ENCODE measurements around the gene SPINK5.

Gene SPINK5

GRCh38 chr5:148091991-148092964 lies 28.5 kb downstream of the SPINK5 start:
- in situ Hi-C loops (cut with MboI; ENCODE audit: low sequenced_read_pairs), result no loop called here

- in situ Hi-C loops (cut with MboI; ENCODE audit: low sequenced_read_pairs), result no loop called here
These were observed 30.6 kb downstream of the SPINK5 start for GRCh38 chr5:148094336-148094735.

- in situ Hi-C loops (cut with MboI; ENCODE audit: low sequenced_read_pairs), result no loop called here
These were observed 40.4 kb downstream of the SPINK5 start for GRCh38 chr5:148104226-148104625.

DNA sequence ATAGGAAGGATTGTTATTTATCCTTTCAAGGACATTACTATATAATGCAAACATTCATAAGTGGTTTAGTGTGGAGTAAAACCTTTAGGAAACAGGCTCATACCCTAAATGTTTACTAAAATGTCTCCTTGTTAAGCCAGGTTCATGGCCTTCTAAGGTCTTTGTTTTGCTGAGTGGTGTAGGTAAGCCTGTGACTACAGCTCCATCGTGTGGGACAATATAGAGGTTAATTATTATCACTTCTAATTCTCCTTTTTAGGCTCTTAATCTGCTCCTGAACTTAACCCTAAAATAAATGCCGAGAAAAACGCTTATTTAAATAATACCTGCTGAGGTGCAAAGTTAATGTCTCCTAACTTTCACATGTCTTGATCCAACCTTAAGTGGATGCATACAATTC lies 43.8 kb downstream of the SPINK5 start:
- in situ Hi-C loops (cut with MboI; ENCODE audit: low sequenced_read_pairs), result no loop called here

DNA sequence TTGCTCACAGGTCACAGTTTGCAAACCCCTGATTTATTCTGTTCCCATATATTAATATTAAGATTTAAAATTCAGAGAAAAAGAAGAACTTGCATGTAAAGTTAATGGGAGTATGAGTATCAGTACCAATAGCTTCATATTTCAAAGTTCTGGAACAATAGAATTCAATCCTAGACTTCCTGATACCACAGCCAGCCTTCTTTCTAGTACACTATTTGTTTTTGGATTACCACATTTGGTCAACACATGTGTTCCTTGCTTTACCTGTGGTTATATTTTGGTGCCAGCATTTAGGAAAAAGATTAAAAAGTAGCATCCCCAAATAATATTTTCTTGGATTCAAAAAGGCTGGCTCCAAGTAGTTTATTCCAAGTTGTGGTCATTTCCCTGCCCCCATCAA lies 49.5 kb downstream of the SPINK5 start:
- in situ Hi-C loops (cut with MboI; ENCODE audit: low sequenced_read_pairs), result no loop called here

DNA sequence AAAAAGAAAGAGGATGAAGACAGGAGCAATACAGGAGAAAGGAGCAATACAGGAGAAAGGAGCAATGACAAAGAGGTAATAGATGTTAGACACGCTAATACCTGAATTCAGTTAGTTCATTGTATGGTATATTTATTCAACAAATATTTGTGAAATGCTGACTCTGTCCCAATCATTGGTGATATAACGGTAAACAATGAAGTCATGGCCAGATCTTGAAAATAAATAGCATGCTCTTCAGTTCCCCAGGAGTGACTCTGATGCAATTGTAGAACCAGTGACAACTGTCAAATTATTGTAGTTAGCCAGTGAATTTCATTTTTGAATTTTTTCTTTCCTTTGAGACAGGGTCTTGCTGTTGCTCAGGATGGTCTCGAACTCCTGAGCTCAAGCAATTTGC lies 56.5 kb downstream of the SPINK5 start:
- in situ Hi-C loops (cut with MboI; ENCODE audit: low sequenced_read_pairs), result no loop called here

DNA sequence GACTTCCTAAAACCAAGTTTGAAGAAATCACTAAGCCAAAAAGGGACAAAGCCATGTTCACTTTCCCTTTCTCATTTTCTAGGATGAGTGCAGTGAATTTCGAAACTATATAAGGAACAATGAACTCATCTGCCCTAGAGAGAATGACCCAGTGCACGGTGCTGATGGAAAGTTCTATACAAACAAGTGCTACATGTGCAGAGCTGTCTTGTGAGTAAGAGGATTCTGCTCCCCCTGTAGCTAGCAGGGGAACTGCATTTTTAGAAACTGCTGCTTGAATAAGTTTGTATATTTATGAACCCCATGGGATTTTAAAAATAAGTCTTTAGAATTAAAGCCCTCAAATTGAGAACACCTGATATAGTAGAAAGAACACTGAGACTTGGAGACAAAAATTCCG lies 61.9 kb downstream of the SPINK5 start:
- in situ Hi-C loops (cut with MboI; ENCODE audit: low sequenced_read_pairs), result no loop called here

GRCh38 chr5:148135091-148136048 lies 71.6 kb downstream of the SPINK5 start:
- in situ Hi-C loops (cut with MboI; ENCODE audit: low sequenced_read_pairs), result no loop called here

GRCh38 chr5:148140846-148141245 lies 77.1 kb downstream of the SPINK5 start:
- in situ Hi-C loops (cut with MboI; ENCODE audit: low sequenced_read_pairs), result no loop called here

DNA sequence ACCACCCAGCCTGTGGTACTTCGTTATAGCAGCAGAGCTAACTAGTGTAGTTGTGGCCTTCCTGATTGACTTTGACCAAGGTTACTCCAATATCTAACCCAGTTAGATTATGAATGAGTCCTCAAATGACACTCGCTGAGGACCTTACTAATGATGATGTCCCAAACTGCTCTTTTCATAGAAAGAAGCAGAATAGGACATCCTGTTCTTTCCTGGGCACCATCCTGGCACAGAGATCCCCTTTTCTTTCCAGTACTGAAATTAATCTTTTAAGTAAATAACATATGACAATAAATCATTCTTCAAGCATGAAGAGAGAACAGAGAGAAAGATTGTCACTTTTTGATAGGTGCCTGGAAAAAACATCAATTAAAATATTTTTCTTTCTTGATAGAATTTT lies 77.9 kb downstream of the SPINK5 start:
- in situ Hi-C loops (cut with MboI; ENCODE audit: low sequenced_read_pairs), result no loop called here

- in situ Hi-C loops (cut with MboI; ENCODE audit: low sequenced_read_pairs), result no loop called here
These were observed 82.1 kb downstream of the SPINK5 start for GRCh38 chr5:148145916-148146315.

GRCh38 chr5:148146487-148146886 lies 82.7 kb downstream of the SPINK5 start:
- in situ Hi-C loops (cut with MboI; ENCODE audit: low sequenced_read_pairs), result no loop called here

DNA sequence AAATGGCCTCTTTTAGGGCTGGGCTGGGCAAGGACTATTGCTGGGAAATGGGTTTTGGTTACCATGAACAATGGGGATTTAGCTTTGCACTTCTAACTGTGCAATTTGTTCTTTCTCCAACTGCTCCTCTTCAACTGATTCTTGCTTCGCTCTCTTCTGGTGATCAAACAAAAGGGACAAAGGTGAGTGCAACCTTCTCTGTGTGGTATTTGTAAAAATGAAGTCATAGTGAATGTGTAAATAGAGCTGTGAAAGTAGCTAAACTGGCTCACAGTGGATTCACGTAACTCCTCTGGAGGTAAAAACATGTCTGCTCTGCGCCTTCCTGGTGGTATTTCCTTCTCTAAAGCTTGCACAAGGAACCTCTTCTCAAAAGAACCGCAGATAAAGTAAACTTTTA lies 83.6 kb downstream of the SPINK5 start:
- in situ Hi-C loops (cut with MboI; ENCODE audit: low sequenced_read_pairs), result no loop called here

DNA sequence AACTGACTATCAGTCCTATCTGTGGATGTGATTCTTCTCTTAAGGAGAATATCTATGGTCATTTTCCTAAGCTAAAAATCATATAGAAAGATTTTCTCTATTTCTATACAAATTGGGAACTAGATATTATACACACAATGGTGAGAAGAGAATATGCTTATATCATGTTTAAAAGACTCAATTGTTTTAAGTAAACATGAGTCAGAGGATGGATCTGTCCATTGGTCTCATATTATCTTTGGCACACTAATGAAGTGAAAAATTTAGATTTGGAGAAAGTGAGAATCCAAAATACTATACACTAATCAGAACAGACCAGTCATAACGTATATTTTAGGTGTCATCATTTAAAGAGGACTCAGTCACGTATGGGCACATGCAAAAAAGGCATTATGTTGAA lies 88.1 kb downstream of the SPINK5 start:
- in situ Hi-C loops (cut with MboI; ENCODE audit: low sequenced_read_pairs), result no loop called here

GRCh38 chr5:148152781-148153180 lies 89.0 kb downstream of the SPINK5 start:
- in situ Hi-C loops (cut with MboI; ENCODE audit: low sequenced_read_pairs), result no loop called here

GRCh38 chr5:148156609-148157008 lies 92.8 kb downstream of the SPINK5 start:
- in situ Hi-C loops (cut with MboI; ENCODE audit: low sequenced_read_pairs), result no loop called here

- in situ Hi-C loops (cut with MboI; ENCODE audit: low sequenced_read_pairs), result no loop called here
These were observed 98.3 kb downstream of the SPINK5 start for GRCh38 chr5:148162038-148162437.

DNA sequence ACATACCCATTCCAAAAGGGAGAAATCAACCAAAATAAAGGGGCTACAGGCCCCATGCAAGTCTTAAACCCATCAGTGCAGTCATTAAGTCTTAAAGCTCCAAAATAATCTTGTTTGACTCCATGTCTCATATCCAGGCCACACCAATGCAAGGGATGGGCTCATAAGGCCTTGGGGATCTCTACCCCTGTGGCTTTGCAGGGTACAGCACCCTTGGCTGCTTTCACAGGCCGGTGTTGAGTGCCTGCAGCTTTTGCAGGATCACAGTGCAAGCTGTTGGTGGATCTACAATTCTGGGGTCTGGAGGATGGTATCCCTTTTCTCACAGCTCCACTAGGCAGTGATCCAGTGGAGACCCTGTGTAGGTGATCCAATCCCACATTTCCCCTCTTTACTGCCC lies 99.6 kb downstream of the SPINK5 start:
- in situ Hi-C loops (cut with MboI; ENCODE audit: low sequenced_read_pairs), result no loop called here

DNA sequence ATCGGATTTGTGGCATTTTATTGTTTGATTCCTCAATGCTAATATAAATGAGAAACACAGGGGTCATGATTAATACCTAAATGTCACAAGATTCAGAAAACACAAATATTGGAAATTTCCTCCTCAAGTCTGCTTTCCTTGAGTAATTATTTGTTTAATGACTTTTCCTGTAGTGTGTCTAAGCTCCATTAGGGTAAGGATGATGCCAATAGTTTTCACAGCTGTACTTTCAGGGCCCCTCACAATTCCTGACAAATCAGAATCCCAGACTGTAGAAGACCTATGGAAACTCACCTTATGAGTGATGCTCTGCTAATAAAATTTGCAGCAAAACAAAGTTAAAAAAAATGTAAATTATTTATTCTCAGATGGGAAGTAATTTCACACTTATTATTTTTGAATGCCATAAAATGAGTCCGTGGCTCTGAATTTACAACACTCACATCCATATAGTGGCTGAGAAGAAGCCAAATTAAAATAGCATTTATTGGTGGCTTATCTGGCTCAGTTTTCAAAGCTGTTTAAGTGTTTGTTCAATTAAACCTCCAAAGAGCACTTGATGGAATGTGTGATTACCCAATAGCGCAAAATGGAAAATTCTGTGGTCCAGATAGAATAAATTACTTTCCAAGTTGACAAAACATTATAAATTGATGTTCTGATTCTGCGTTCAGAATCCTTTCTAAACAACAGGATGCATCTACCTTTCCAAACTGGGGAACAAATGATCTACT lies 102.9 kb downstream of the SPINK5 start:
- in situ Hi-C loops (cut with MboI; ENCODE audit: low sequenced_read_pairs), result no loop called here

DNA sequence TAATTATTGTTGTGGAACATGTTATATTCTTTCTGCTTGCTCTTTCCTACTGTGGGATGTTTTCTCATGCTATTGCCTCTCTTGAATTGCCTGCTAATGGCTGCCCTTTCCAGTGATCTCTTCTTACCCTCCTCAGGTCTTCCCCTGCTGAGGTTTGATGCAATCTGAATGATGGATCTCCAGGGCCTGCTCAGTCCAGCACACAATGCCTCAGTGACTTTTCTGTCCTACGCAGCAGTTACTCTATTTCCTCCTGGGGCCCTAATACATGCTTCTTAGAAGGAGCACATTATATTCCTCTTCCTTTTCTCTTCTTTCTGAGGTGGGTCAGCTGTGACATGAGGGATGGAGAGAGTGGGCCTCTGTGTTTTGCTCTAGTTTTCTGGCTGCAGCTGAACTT lies 104.5 kb downstream of the SPINK5 start, which contains the start of gene SPINK14:
Gene SPINK14 (plus strand): TSS at position 301 of the 400 bp plus-strand sequence. CDS start 1,187 bp downstream, outside the sequence.
- in situ Hi-C loops (cut with MboI; ENCODE audit: low sequenced_read_pairs), result no loop called here

DNA sequence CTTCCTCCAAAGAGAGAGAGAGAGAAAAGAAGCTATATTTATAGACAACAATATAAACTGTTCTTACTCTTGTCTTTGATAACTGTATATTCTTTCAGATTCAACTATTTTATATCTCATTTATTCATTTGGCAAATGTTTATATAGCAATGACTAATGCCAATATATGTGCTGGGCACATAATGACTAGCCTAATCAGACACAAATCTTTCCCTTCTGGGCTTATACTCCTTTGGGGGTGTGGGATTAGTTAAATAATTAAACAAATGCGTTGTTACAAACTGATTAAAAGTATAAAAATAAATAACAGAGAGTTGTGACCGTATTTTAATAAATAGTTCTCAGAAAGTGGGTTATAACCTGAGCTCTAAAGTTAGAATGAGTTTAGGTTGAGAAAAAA lies 108.6 kb downstream of the SPINK5 start:
- in situ Hi-C loops (cut with MboI; ENCODE audit: low sequenced_read_pairs), result no loop called here
